GM12865 (cell line): Measurements from ENCODE around the gene DNASE1L3.

Experiments used
- DNase-seq: peaks from one replicate; pipeline ENCODE4 v3.0.0; 2010; ENCODE audit warnings: low read depth
- H3K4me3 ChIP-seq: 2 replicates; pipeline ENCODE4 v1.5.1; 2011; ENCODE audit warnings: mild to moderate bottlenecking, low read depth, low read length, control low read depth
- CTCF ChIP-seq: IDR thresholded peaks from 2 replicates; pipeline ENCODE4 v1.5.1; 2011; ENCODE audit warnings: low read length, control low read depth, low read depth, inconsistent platforms; ENCODE audit not compliant: insufficient read depth; ENCODE audit errors: missing control alignments

DNASE1L3 gene

GRCh38 chr3:58175187-58175436, 35.7 kb downstream of the DNASE1L3 start:
- TF ChIP-seq CTCF, result no peak
- H3K4me3 ChIP-seq, result no peak overlapping the region
- no peak for DNase-seq

- peak; percentile 63 for TF ChIP-seq CTCF
- H3K4me3 ChIP-seq, result no peak overlapping the region
- DNase-seq, result peak; percentile 68
These were observed 36.9 kb downstream of the DNASE1L3 start for GRCh38 chr3:58173669-58174398.

GRCh38 chr3:58173029-58173668, 37.6 kb downstream of the DNASE1L3 start:
- DNase-seq, result no peak
- H3K4me3 ChIP-seq, result no peak overlapping the region
- TF ChIP-seq CTCF, result no peak

GRCh38 chr3:58171126-58171525, 39.6 kb downstream of the DNASE1L3 start:
- H3K4me3 ChIP-seq, result no peak overlapping the region
- no peak for DNase-seq
- TF ChIP-seq CTCF, result no peak

GRCh38 chr3:58170376-58170775, 40.4 kb downstream of the DNASE1L3 start:
- no peak overlapping the region for H3K4me3 ChIP-seq
- DNase-seq, result no peak
- TF ChIP-seq CTCF, result no peak

- no peak overlapping the region for H3K4me3 ChIP-seq
- no peak for TF ChIP-seq CTCF
- DNase-seq, result no peak
These were observed 41.4 kb downstream of the DNASE1L3 start for GRCh38 chr3:58169371-58169770.

GRCh38 chr3:58168498-58168897, 42.3 kb downstream of the DNASE1L3 start:
- H3K4me3 ChIP-seq, result no peak overlapping the region
- DNase-seq, result no peak
- TF ChIP-seq CTCF, result no peak
